Body of pancreas (tissue), 4 donors: ENCODE data around the gene KLF7.

ENCODE experiments used
- CTCF ChIP-seq, 7 experiments: fragments of 450-650 bp in 4 of 7; fragments of 200-600 bp in 3 of 7; sonication (generic) in 3 of 7; IDR thresholded peaks; one replicate each; pipeline ENCODE4 v1.5.1; 2016 to 2019; ENCODE audit warnings: antibody characterized with exemption in 7 of 7
- POLR2A ChIP-seq, 3 donors: fragments of 450-650 bp; IDR thresholded peaks; one replicate each; pipeline ENCODE4 v1.6.1; 2016; ENCODE audit warnings: antibody characterized with exemption in 3 of 3, mild to moderate bottlenecking in 2 of 3

GRCh38 chr2:207066791-207067460, 98.8 kb downstream of the KLF7 start:
- TF ChIP-seq POLR2A (IDR thresholded peaks at IDR 0.05) (no peak), CTCF (IDR thresholded peaks at IDR 0.05) (no peak)
